Rectal smooth muscle tissue (tissue), 1 donor: ENCODE data around the gene ERLIN1.
A peak's percentile ranks its signal among the peaks of the same experiment; 100 is the strongest.

Source experiments
- H3K27ac ChIP-seq: one replicate; pipeline ENCODE4 v1.7.0; 2013; ENCODE audit warnings: low read depth, low read length, inconsistent platforms
- H3K27me3 ChIP-seq: one replicate; pipeline ENCODE4 v1.7.0; 2013; ENCODE audit warnings: low read length; ENCODE audit not compliant: control insufficient read depth, insufficient read depth
- H3K36me3 ChIP-seq: one replicate; pipeline ENCODE4 v1.7.0; 2013; ENCODE audit warnings: low read length; ENCODE audit not compliant: control insufficient read depth, insufficient read depth
- H3K4me1 ChIP-seq: one replicate; pipeline ENCODE4 v1.7.0; 2013; ENCODE audit warnings: low read length; ENCODE audit not compliant: control insufficient read depth, insufficient read depth
- H3K4me3 ChIP-seq: one replicate; pipeline ENCODE4 v1.7.0; 2013; ENCODE audit warnings: low read length
- H3K9ac ChIP-seq: one replicate; pipeline ENCODE4 v1.7.0; 2013; ENCODE audit warnings: low read length

Gene ERLIN1

GRCh38 chr10:100186253-100187212, 704 bp upstream of the ERLIN1 start:
- H3K4me1 ChIP-seq: peaks cover 5% of the 10 kb centered on the region
- peak overlapping the region; percentile 42 for H3K27ac ChIP-seq
- no peaks in the 10 kb centered on the region for H3K27me3 ChIP-seq
- peaks cover 8% of the 10 kb centered on the region for H3K36me3 ChIP-seq
- H3K4me3 ChIP-seq: peak overlapping the region; percentile 85
- peak overlapping the region; percentile 53 for H3K9ac ChIP-seq

GRCh38 chr10:100184840-100185239, 989 bp downstream of the ERLIN1 start:
- Histone ChIP-seq H3K9ac (no peak overlapping the region), H3K36me3 (peaks cover 4% of the 10 kb centered on the region), H3K4me1 (peaks cover 5% of the 10 kb centered on the region), H3K27ac (peak overlapping the region; percentile 82), H3K27me3 (no peaks in the 10 kb centered on the region), H3K4me3 (peak overlapping the region; percentile 85)

DNA sequence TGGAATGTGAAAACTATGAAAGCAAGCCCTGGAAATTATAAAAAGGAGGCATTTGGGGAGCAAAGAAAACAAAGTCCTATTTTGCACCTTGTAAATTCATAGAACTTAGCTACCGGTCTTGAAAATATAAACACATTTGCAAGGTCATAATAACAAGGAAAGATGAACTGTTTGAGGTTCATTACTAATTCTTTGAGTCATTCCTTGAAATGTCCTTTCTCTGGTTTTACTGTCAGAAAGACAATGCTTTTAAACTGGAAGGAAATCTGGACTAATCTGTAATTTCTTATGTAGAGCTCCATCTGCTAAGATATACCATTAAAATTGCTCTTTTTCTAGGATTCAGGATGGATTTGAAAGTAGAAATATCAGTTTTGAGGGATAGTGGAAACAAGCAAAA, 1.4 kb downstream of the ERLIN1 start:
- no peak overlapping the region for H3K27ac ChIP-seq
- H3K9ac ChIP-seq: no peak overlapping the region
- peaks cover 5% of the 10 kb centered on the region for H3K4me1 ChIP-seq

GRCh38 chr10:100183481-100183880, 2.3 kb downstream of the ERLIN1 start:
- H3K27ac ChIP-seq: no peak overlapping the region
- H3K4me1 ChIP-seq: peaks cover 5% of the 10 kb centered on the region
- H3K9ac ChIP-seq: no peak overlapping the region

More for the DNA sequence above, 1.4 kb downstream of the ERLIN1 start:
- H3K36me3 ChIP-seq: peaks cover 3% of the 10 kb centered on the region
- peak overlapping the region; percentile 85 for H3K4me3 ChIP-seq
- no peaks in the 10 kb centered on the region for H3K27me3 ChIP-seq

GRCh38 chr10:100182908-100183307, 2.9 kb downstream of the ERLIN1 start:
- no peaks in the 10 kb centered on the region for H3K36me3 ChIP-seq
- no peak overlapping the region for H3K27ac ChIP-seq
- no peak overlapping the region for H3K4me3 ChIP-seq
- H3K4me1 ChIP-seq: peaks cover 5% of the 10 kb centered on the region
- H3K27me3 ChIP-seq: no peaks in the 10 kb centered on the region
- H3K9ac ChIP-seq: no peak overlapping the region

More at GRCh38 chr10:100183481-100183880, 2.3 kb downstream of the ERLIN1 start:
- no peaks in the 10 kb centered on the region for H3K27me3 ChIP-seq
- H3K36me3 ChIP-seq: no peaks in the 10 kb centered on the region
- H3K4me3 ChIP-seq: no peak overlapping the region

DNA sequence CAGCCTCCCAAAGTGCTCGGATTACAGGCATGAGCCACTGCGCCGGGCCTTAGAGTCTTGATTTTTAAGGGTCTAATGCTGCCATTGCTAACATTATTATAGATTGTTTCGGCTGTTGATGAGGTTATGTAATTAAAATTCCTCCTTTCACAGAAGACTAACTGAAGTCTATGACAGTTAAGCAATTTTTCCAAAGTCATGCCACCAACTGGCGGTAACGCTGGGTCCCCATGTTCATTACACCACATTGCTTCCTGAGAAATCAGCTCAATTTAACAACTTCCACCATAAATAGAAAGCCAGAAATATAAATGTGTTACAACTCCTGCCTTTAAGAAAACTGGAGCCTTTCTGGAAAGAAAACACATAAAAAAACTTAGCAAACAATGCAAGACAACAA, 3.5 kb downstream of the ERLIN1 start:
- Histone ChIP-seq H3K4me1 (peaks cover 5% of the 10 kb centered on the region), H3K27me3 (no peaks in the 10 kb centered on the region), H3K9ac (no peak overlapping the region), H3K36me3 (no peaks in the 10 kb centered on the region), H3K27ac (no peak overlapping the region), H3K4me3 (no peak overlapping the region)

- no peak overlapping the region for H3K27ac ChIP-seq
- peaks cover 18% of the 10 kb centered on the region for H3K36me3 ChIP-seq
Observed at GRCh38 chr10:100175875-100176274, 10.0 kb downstream of the ERLIN1 start.

GRCh38 chr10:100174699-100175677, 10.8 kb downstream of the ERLIN1 start:
- Histone ChIP-seq H3K27me3 (no peaks in the 10 kb centered on the region), H3K9ac (no peak overlapping the region), H3K36me3 (peaks cover 20% of the 10 kb centered on the region), H3K4me1 (no peaks in the 10 kb centered on the region), H3K4me3 (no peak overlapping the region), H3K27ac (no peak overlapping the region)

More at GRCh38 chr10:100175875-100176274, 10.0 kb downstream of the ERLIN1 start:
- H3K27me3 ChIP-seq: no peaks in the 10 kb centered on the region
- H3K4me1 ChIP-seq: no peaks in the 10 kb centered on the region
- H3K4me3 ChIP-seq: peak overlapping the region; percentile 36
- H3K9ac ChIP-seq: no peak overlapping the region

DNA sequence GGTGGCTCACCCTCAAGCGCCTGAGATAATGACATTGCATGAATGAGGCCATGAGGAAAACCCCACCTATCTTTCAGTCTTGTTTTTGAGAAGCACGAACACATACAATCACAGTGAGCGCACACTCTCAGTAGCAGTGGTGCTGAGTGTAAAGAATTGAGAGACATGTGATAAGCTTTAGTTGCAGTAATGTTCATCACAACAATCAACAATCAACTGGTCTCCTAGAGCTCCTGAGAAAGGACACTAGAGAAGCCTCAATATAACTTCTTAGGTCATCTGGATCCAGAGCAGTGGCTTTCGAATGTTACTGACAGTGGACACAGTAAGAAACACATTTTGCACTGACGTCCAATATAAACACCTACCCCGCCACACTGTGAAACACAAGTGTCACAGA, 12.8 kb downstream of the ERLIN1 start:
- no peak overlapping the region for H3K9ac ChIP-seq
- peaks cover 20% of the 10 kb centered on the region for H3K36me3 ChIP-seq
- H3K27me3 ChIP-seq: no peaks in the 10 kb centered on the region
- H3K4me3 ChIP-seq: no peak overlapping the region
- H3K27ac ChIP-seq: no peak overlapping the region
- H3K4me1 ChIP-seq: no peaks in the 10 kb centered on the region

- Histone ChIP-seq H3K9ac (no peak overlapping the region), H3K4me3 (no peak overlapping the region), H3K36me3 (peaks cover 20% of the 10 kb centered on the region), H3K27me3 (no peaks in the 10 kb centered on the region), H3K4me1 (no peaks in the 10 kb centered on the region), H3K27ac (no peak overlapping the region)
Observed at GRCh38 chr10:100172349-100172748, 13.5 kb downstream of the ERLIN1 start.

- H3K27me3 ChIP-seq: no peaks in the 10 kb centered on the region
- H3K27ac ChIP-seq: no peak overlapping the region
- peaks cover 11% of the 10 kb centered on the region for H3K36me3 ChIP-seq
- no peak overlapping the region for H3K4me3 ChIP-seq
- no peaks in the 10 kb centered on the region for H3K4me1 ChIP-seq
- no peak overlapping the region for H3K9ac ChIP-seq
Observed at GRCh38 chr10:100168313-100168643, 17.6 kb downstream of the ERLIN1 start.
